ENCODE measurements around the gene PIGT. TPM values are rescaled to one million over a fixed set of nuclear protein-coding genes. Genes with fewer than 3 reads are reported as not detected.

The PIGT gene
- total and polyA plus RNA-seq, 2 of the 13 experiments (the other 11 are each of a cell fraction or from before 2014, with no cell fraction given), result 65.9 to 74.1 TPM

DNA sequence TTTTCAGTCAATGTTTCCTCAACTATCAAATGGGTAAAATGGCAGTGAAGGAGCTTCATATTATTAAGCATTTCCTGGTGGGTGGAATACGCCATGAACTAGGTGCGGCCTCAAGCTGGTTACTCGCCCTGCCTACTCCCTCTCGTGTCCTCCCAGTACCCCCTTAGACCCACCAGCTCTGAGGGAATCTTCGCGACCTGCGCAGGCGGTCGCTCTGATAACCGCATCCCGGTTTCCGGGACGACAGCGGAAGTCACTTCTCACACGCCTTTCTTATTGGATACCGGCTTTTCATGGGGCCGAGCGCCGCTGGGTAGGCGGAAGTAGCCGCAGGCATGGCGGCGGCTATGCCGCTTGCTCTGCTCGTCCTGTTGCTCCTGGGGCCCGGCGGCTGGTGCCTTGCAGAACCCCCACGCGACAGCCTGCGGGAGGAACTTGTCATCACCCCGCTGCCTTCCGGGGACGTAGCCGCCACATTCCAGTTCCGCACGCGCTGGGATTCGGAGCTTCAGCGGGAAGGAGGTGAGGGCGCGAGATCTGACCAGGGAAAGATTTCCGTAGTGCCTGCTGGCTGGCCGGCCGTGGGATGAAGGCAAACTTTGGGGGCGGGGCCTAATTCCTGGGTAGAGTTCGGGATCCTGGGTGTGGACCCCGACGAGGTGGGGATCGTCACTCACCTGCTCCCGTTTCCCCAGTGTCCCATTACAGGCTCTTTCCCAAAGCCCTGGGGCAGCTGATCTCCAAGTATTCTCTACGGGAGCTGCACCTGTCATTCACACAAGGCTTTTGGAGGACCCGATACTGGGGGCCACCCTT is at the start of gene PIGT (continued):
- TF ChIP-seq, protein P1, sequence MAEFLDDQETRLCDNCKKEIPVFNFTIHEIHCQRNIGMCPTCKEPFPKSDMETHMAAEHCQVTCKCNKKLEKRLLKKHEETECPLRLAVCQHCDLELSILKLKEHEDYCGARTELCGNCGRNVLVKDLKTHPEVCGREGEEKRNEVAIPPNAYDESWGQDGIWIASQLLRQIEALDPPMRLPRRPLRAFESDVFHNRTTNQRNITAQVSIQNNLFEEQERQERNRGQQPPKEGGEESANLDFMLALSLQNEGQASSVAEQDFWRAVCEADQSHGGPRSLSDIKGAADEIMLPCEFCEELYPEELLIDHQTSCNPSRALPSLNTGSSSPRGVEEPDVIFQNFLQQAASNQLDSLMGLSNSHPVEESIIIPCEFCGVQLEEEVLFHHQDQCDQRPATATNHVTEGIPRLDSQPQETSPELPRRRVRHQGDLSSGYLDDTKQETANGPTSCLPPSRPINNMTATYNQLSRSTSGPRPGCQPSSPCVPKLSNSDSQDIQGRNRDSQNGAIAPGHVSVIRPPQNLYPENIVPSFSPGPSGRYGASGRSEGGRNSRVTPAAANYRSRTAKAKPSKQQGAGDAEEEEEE (CRISPR knock-in tag; IDR thresholded peaks at IDR 0.05; ENCODE audit: borderline replicate concordance), result 0 out of 2 replicates have a peak, but pooled peaks have one; percentile 87
- 0 out of 2 replicates have a peak, but pooled peaks have one; percentile 28 for TF ChIP-seq RCOR2 (CRISPR knock-in tag; IDR thresholded peaks at IDR 0.05)
- TF ChIP-seq, protein P2, sequence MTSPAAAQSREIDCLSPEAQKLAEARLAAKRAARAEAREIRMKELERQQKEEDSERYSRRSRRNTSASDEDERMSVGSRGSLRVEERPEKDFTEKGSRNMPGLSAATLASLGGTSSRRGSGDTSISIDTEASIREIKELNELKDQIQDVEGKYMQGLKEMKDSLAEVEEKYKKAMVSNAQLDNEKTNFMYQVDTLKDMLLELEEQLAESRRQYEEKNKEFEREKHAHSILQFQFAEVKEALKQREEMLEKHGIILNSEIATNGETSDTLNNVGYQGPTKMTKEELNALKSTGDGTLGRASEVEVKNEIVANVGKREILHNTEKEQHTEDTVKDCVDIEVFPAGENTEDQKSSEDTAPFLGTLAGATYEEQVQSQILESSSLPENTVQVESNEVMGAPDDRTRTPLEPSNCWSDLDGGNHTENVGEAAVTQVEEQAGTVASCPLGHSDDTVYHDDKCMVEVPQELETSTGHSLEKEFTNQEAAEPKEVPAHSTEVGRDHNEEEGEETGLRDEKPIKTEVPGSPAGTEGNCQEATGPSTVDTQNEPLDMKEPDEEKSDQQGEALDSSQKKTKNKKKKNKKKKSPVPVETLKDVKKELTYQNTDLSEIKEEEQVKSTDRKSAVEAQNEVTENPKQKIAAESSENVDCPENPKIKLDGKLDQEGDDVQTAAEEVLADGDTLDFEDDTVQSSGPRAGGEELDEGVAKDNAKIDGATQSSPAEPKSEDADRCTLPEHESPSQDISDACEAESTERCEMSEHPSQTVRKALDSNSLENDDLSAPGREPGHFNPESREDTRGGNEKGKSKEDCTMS (CRISPR knock-in tag; conservative IDR thresholded peaks at IDR 0.05), result no peak
- TF ChIP-seq ZNF143 (CRISPR knock-in tag; IDR thresholded peaks at IDR 0.05), result peak; percentile 90
- peak; percentile 82 for TF ChIP-seq ZNF768 (CRISPR knock-in tag; IDR thresholded peaks at IDR 0.05)
- peak; percentile 93; the same call in 1 of the 2 replicates for TF ChIP-seq ZNF747 (CRISPR knock-in tag; IDR thresholded peaks at IDR 0.05; ENCODE audit: borderline replicate concordance)
- TF ChIP-seq RFX5 (IDR thresholded peaks at IDR 0.05; ENCODE audit: low read depth, low read length), result peak; percentile 65
- TF ChIP-seq, protein P3, sequence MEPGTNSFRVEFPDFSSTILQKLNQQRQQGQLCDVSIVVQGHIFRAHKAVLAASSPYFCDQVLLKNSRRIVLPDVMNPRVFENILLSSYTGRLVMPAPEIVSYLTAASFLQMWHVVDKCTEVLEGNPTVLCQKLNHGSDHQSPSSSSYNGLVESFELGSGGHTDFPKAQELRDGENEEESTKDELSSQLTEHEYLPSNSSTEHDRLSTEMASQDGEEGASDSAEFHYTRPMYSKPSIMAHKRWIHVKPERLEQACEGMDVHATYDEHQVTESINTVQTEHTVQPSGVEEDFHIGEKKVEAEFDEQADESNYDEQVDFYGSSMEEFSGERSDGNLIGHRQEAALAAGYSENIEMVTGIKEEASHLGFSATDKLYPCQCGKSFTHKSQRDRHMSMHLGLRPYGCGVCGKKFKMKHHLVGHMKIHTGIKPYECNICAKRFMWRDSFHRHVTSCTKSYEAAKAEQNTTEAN (CRISPR knock-in tag; conservative IDR thresholded peaks at IDR 0.05), result 0 out of 2 replicates have a peak, but pooled peaks have one; percentile 45
- TF ChIP-seq SP5 (CRISPR knock-in tag; IDR thresholded peaks at IDR 0.05; ENCODE audit: borderline replicate concordance, low read depth), result no peak
- TF ChIP-seq, protein P4, sequence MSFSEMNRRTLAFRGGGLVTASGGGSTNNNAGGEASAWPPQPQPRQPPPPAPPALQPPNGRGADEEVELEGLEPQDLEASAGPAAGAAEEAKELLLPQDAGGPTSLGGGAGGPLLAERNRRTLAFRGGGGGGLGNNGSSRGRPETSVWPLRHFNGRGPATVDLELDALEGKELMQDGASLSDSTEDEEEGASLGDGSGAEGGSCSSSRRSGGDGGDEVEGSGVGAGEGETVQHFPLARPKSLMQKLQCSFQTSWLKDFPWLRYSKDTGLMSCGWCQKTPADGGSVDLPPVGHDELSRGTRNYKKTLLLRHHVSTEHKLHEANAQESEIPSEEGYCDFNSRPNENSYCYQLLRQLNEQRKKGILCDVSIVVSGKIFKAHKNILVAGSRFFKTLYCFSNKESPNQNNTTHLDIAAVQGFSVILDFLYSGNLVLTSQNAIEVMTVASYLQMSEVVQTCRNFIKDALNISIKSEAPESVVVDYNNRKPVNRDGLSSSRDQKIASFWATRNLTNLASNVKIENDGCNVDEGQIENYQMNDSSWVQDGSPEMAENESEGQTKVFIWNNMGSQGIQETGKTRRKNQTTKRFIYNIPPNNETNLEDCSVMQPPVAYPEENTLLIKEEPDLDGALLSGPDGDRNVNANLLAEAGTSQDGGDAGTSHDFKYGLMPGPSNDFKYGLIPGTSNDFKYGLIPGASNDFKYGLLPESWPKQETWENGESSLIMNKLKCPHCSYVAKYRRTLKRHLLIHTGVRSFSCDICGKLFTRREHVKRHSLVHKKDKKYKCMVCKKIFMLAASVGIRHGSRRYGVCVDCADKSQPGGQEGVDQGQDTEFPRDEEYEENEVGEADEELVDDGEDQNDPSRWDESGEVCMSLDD (CRISPR knock-in tag; IDR thresholded peaks at IDR 0.05; ENCODE audit: borderline replicate concordance), result no peak
- TF ChIP-seq ZNF790 (CRISPR knock-in tag; IDR thresholded peaks at IDR 0.05; ENCODE audit: borderline replicate concordance), result peak; percentile 30; the same call in 1 of the 2 replicates
- TF ChIP-seq ZNF44 (CRISPR knock-in tag; IDR thresholded peaks at IDR 0.05), result peak; percentile 84; the same call in 1 of the 2 replicates
- TF ChIP-seq YEATS2 (CRISPR knock-in tag; IDR thresholded peaks at IDR 0.05; ENCODE audit: borderline replicate concordance), result peak; percentile 94
- TF ChIP-seq, protein P5, sequence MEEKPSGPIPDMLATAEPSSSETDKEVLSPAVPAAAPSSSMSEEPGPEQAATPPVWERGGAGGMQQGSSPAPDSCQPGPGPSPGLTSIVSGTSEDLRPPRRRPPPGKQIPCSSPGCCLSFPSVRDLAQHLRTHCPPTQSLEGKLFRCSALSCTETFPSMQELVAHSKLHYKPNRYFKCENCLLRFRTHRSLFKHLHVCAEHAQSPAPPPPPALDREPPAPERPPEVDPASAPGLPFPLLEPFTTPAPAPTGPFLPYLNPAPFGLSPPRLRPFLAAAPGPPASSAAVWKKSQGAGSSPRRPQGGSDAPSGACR (CRISPR knock-in tag; IDR thresholded peaks at IDR 0.05), result peak; percentile 95
- no peak for TF ChIP-seq HNF4G (IDR thresholded peaks at IDR 0.05; ENCODE audit: borderline replicate concordance, low read depth, low read length)
- peak; percentile 56; the same call in 1 of the 2 replicates for TF ChIP-seq HNF4G (CRISPR knock-in tag; IDR thresholded peaks at IDR 0.05; ENCODE audit: borderline replicate concordance, low read depth)
- TF ChIP-seq XRCC5 (optimal IDR thresholded peaks at IDR 0.05; ENCODE audit: low read length), result peak; percentile 75
- TF ChIP-seq NR2F2 (IDR thresholded peaks at IDR 0.05; ENCODE audit: borderline replicate concordance, low read depth), result no peak
- no peak for TF ChIP-seq ZNF616 (CRISPR knock-in tag; IDR thresholded peaks at IDR 0.05; ENCODE audit: low read depth)
- no peak for TF ChIP-seq MAFK (conservative IDR thresholded peaks at IDR 0.05 in 1 of 2, IDR thresholded peaks at IDR 0.05 in 1 of 2; ENCODE audit: low read length in 2 of 2)

Measured in HepG2 (cell line).